GM12875 (cell line): Measurements from ENCODE around the gene SLC10A3.

ENCODE experiments used
- H3K4me3 ChIP-seq: one replicate; pipeline ENCODE4 v1.5.1; 2011; ENCODE audit warnings: low read depth, low read length, control low read depth
- TF ChIP-seq, protein P1 (sequence below): IDR thresholded peaks from 2 replicates; pipeline ENCODE4 v1.5.1; 2011; ENCODE audit warnings: low read depth, mild to moderate bottlenecking, control low read depth, inconsistent platforms, low read length, moderate library complexity, borderline replicate concordance; ENCODE audit not compliant: insufficient read depth

The SLC10A3 gene

GRCh38 chrX:154443992-154444754, 46.3 kb downstream of the SLC10A3 start, which contains the start of gene FAM50A:
Gene FAM50A, plus strand, starts transcription at chrX:154444141. Its CDS starts 95 bp downstream, at chrX:154444236.
- TF ChIP-seq, protein P1, sequence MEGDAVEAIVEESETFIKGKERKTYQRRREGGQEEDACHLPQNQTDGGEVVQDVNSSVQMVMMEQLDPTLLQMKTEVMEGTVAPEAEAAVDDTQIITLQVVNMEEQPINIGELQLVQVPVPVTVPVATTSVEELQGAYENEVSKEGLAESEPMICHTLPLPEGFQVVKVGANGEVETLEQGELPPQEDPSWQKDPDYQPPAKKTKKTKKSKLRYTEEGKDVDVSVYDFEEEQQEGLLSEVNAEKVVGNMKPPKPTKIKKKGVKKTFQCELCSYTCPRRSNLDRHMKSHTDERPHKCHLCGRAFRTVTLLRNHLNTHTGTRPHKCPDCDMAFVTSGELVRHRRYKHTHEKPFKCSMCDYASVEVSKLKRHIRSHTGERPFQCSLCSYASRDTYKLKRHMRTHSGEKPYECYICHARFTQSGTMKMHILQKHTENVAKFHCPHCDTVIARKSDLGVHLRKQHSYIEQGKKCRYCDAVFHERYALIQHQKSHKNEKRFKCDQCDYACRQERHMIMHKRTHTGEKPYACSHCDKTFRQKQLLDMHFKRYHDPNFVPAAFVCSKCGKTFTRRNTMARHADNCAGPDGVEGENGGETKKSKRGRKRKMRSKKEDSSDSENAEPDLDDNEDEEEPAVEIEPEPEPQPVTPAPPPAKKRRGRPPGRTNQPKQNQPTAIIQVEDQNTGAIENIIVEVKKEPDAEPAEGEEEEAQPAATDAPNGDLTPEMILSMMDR: no peak
- H3K4me3 ChIP-seq: peak within 1 kb of the TSS; percentile 73

DNA sequence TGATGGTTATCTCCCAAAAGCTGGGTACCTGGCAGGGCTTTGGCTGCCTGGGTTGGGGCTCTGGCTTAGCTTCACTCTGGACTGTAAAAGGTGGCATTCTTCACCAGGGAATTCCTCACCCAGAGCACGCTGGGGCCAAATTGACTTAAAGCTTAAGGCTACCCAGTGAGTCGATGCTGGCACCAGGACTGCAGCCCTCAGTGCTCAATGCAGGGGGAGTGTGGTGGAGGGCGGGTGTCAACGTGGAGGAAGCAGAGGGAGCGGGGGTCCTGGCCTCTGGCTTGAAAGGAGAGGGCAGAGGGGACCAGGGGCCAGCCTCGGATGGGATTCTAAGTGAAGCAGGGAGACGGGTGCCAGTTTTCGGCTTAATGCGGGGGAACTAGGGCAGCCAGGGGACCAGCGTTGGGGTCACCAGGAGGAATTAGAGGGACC, 46.9 kb downstream of the SLC10A3 start:
- peak overlapping the region; percentile 29 for H3K4me3 ChIP-seq
- TF ChIP-seq, protein P1: no peak

GRCh38 chrX:154441984-154442707, 48.3 kb downstream of the SLC10A3 start:
- TF ChIP-seq, protein P1: no peak
- H3K4me3 ChIP-seq: no peak overlapping the region

- no peak overlapping the region for H3K4me3 ChIP-seq
- TF ChIP-seq, protein P1: no peak
Measured at GRCh38 chrX:154441564-154441963, 48.9 kb downstream of the SLC10A3 start.

GRCh38 chrX:154440623-154441357, 49.6 kb downstream of the SLC10A3 start:
- TF ChIP-seq, protein P1: no peak
- no peak overlapping the region for H3K4me3 ChIP-seq

DNA sequence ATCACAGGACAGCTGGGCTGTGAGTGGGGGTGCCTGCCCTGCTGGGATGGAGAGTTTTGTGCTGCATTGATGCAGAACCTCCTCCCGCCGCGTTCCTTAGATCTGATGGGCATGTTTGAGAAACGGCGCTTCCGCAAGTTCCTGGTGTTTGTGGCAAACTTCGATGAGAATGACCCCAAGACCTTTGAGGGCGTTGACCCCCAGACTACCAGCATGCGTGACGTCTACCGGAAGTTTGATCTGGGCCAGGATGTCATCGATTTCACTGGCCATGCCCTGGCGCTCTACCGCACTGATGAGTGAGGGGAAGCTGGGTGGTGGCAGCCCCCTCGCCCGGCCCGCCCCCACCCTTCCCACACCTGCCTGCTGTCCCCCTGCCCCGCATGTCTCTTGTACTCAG, 50.6 kb downstream of the SLC10A3 start:
- H3K4me3 ChIP-seq: no peak overlapping the region

More for the DNA sequence above, 50.6 kb downstream of the SLC10A3 start:
- TF ChIP-seq, protein P1: no peak
